Bronchial epithelial cell (primary cell): ENCODE data around the gene PLCXD3. TPM values are rescaled to one million over a fixed set of nuclear protein-coding genes. Genes with fewer than 3 reads are reported as not detected.

Experiments
- DNase-seq: peaks from one replicate; pipeline ENCODE4 v3.0.0-alpha.2; 2010; ENCODE audit warnings: low read depth
- FAIRE-seq: peaks from 2 replicates; lab custom pipeline; 2011; peaks lifted over from hg19 to GRCh38; lab: Jason Lieb, UNC
- H3K27me3 ChIP-seq: 2 replicates; pipeline ENCODE4 v1.5.1; 2011; ENCODE audit warnings: low read length; ENCODE audit not compliant: control insufficient read depth, insufficient read depth
- H3K36me3 ChIP-seq: 2 replicates; pipeline ENCODE4 v1.5.1; 2011; ENCODE audit warnings: low read length; ENCODE audit not compliant: control insufficient read depth, insufficient read depth
- H3K4me3 ChIP-seq: 2 replicates; pipeline ENCODE4 v1.5.1; 2011; ENCODE audit warnings: mild to moderate bottlenecking, low read depth, low read length, control low read depth
- total RNA-seq: library from RNA; depleted of rRNA; stranded (reverse); fragments of >200 nt; gene quantifications from 2 replicates; pipeline ENCODE4 v1.2.1, GENCODE V29; 2014
- TF ChIP-seq, protein P1 (sequence below): IDR thresholded peaks from 2 replicates; pipeline ENCODE4 v1.5.1; 2011; ENCODE audit warnings: mild to moderate bottlenecking, moderate library complexity, low read length, control low read depth, inconsistent platforms; ENCODE audit not compliant: insufficient read depth, severe bottlenecking

The PLCXD3 gene
- total RNA-seq, 1 donor from 2014 or later: not detected

DNA sequence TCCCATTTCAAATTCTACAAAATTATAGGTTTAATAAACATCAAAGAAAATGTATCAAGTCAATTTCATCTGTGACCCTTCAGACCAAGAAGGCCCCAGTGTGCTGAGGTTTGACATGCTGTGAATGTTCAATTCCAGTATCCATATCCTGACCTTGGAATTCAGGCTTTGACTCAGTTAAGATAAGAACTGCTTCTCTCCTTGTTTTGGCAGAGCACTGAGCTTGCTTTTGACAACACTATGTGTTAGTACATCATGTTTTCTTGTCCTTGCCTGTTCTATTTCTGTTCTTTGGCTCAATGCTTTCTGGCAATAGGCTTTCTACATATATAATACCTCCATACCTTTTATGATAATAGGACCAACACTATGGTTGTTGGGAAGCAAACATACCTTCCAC, 105.6 kb downstream of the PLCXD3 start:
- TF ChIP-seq, protein P1, sequence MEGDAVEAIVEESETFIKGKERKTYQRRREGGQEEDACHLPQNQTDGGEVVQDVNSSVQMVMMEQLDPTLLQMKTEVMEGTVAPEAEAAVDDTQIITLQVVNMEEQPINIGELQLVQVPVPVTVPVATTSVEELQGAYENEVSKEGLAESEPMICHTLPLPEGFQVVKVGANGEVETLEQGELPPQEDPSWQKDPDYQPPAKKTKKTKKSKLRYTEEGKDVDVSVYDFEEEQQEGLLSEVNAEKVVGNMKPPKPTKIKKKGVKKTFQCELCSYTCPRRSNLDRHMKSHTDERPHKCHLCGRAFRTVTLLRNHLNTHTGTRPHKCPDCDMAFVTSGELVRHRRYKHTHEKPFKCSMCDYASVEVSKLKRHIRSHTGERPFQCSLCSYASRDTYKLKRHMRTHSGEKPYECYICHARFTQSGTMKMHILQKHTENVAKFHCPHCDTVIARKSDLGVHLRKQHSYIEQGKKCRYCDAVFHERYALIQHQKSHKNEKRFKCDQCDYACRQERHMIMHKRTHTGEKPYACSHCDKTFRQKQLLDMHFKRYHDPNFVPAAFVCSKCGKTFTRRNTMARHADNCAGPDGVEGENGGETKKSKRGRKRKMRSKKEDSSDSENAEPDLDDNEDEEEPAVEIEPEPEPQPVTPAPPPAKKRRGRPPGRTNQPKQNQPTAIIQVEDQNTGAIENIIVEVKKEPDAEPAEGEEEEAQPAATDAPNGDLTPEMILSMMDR: no peak
- no peak for DNase-seq
- no peak overlapping the region for H3K4me3 ChIP-seq
- no peaks in the 10 kb centered on the region for H3K36me3 ChIP-seq
- no peaks in the 10 kb centered on the region for H3K27me3 ChIP-seq
- FAIRE-seq: no peak

DNA sequence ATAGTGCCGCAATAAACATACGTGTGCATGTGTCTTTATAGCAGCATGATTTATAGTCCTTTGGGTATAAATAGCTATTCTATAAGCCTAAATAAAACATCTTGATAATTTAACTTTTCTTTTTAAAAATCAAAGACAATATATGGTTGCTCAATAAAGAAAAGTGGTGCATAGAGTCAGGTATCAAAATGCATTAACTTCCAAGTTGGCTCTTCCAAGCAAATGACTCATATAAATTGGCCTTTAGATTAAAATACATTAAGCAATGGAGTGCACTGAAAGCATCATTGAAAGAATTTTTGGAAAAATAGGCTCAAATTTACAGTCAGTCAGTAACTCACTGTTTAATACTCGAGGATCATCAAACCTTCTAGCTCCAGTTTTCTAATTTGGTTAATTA, 106.6 kb downstream of the PLCXD3 start:
- Histone ChIP-seq H3K27me3 (no peaks in the 10 kb centered on the region), H3K4me3 (no peak overlapping the region), H3K36me3 (no peaks in the 10 kb centered on the region)
- TF ChIP-seq, protein P1: no peak
- DNase-seq: no peak
- no peak for FAIRE-seq

DNA sequence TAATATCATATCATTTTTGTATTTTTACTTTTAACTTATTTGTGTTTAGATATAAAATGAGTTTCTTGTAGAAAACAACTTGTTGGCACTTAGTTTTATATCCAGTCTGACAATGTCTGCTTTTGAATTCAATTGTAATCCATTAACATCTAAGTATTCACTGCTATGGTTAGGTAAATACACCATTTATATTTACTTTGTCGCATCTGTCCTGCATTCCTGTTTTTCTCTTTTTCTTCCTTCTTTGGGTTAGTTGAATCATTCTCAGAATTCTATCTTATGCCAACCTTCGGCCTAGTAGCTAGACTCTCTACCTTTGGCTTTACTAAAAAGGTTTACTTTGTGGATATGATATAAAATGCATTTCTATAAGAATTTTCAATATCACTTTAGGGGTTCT, 107.6 kb downstream of the PLCXD3 start:
- DNase-seq (no peak), FAIRE-seq (no peak)
- no peak overlapping the region for H3K4me3 ChIP-seq
- no peaks in the 10 kb centered on the region for H3K36me3 ChIP-seq
- TF ChIP-seq, protein P1: no peak
- H3K27me3 ChIP-seq: no peaks in the 10 kb centered on the region

DNA sequence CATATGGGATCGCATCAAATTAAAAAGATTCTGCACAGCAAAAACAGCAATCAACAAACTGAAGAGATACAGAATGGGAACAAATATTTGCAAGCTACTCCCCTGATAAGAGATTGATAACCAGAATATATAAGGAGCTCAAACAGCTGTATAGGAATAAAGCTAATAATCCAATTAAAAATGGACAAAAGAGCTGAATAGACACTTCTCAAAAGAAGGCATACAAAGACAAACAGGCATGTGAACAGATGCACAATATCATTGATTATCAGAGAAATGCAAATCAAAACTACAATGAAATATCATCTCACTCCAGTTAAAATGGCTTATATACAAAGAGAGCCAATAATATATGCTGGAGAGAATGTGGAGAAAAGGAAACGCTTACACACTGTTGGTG, 110.6 kb downstream of the PLCXD3 start:
- TF ChIP-seq, protein P1: no peak
- H3K4me3 ChIP-seq: no peak overlapping the region
- H3K27me3 ChIP-seq: no peaks in the 10 kb centered on the region
- H3K36me3 ChIP-seq: no peaks in the 10 kb centered on the region
- DNase-seq: no peak
- FAIRE-seq: no peak

DNA sequence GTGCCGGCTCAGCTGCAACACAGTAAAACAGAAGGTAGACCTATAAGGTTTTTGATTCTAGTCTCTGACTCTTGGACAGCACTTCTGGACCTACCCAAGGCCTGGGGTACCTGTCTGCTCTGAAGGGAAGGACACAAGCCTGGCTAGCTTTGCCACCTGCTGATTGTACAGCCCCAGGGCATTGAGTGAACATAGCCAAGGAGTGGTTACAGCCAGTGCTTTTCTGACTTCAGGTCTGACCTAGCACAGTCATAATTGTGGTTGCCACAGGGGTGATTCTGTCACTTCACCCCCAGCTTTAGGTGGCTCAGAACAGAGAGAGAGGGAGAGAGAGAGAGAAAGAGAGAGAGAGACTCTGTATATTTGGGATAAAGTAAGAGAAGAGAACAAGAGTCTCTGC, 118.4 kb downstream of the PLCXD3 start:
- TF ChIP-seq, protein P1: no peak
- FAIRE-seq (no peak), DNase-seq (no peak)
- Histone ChIP-seq H3K27me3 (no peaks in the 10 kb centered on the region), H3K4me3 (no peak overlapping the region), H3K36me3 (no peaks in the 10 kb centered on the region)

DNA sequence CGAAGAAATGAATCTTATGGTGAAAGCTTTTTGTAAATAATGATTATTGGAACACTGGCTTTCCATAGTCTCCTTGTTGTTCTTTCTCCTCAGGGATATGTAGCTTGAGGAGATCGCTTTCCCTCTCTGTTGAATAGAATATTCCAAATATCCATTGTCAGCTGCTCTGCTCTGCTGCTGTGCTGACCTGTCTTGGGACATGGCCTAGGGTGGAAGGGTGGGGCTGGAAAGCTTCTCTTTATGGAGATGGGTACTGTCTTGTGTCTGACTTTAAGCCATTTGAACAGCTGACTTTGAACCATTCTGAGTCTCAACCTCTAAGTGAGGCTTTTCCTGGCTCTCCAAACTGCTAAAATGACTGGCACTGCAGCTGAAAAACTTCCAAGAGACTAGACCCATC, 135.8 kb downstream of the PLCXD3 start:
- FAIRE-seq: no peak
- no peaks in the 10 kb centered on the region for H3K27me3 ChIP-seq
- TF ChIP-seq, protein P1: no peak

More for the DNA sequence above, 135.8 kb downstream of the PLCXD3 start:
- Histone ChIP-seq H3K4me3 (no peak overlapping the region), H3K36me3 (no peaks in the 10 kb centered on the region)
- DNase-seq: no peak
